NCI-H2171 treated with DMSO at 0.1 percent for 48 hours (cell line): ENCODE results near the gene BRAT1.

Experiments
- DNase-seq: peaks from one replicate; lab custom pipeline; 2025; lab: John Stamatoyannopoulos, UW

Gene BRAT1

GRCh38 chr7:2510130-2510776, 45.1 kb downstream of the BRAT1 start:
- DNase-seq = no peak

- DNase-seq = no peak
These were observed 45.9 kb downstream of the BRAT1 start for GRCh38 chr7:2509298-2509906.

DNA sequence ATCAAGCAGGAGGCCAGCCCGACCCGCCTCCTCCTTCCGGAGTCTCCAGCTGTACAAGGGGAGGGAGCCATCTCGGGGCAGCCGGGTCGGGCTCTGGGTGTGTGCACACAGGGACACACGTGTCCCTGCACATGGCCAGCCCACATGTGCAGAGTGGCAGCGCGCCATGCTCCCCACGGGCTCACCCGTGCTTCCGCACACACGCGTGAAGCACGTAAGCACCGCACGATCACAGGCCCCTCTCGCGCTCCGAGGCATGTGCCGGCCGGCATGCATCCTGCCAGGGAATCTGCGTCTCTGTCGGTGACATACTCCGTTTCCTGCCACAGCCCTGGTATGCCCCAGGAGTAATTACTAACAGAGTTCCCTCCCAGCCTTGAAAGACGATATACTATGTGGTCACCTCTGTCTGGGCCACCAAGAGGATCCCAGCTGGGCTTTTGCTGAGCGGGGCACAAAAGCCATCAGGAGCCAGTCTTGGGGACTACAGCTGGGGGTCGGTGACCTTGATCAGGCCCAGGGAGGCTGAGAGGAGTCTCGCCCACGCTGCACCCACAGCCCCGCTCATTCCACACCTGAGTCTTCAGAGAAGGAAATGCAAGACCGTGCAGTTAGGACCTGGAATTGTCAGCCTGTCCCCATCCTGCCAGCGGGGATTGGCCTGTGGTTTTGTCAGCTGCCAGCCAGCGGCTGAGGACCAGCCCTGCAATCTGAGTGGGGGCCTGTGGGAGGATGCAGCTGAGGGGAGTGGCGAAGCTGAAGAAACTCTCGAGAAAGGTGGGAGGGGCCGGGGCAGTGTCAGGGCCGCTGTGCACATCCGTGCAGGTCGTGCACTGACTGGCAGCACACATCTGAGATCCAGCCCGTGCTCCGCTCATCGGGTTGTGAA, 46.8 kb downstream of the BRAT1 start:
- peak; percentile 36 for DNase-seq

DNA sequence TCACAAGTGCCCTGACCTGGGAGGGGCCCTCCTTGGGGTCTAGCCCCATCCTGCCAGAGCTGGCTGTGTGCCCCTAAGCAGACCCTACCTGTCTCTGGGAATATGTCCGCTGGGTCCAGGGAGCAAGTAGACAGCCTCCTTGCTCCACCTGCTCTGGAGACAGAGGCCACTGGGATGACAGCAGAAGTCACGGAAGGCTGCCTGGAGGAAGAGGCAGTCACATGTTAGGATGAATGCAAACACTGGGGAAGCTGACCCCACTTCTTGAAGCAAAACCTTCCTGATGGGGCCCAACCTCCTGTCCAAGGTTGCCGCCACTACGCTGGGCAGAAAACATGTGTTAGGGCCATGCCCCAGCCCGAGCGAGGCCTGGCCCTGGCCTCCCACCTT, 47.4 kb downstream of the BRAT1 start:
- DNase-seq = no peak

DNA sequence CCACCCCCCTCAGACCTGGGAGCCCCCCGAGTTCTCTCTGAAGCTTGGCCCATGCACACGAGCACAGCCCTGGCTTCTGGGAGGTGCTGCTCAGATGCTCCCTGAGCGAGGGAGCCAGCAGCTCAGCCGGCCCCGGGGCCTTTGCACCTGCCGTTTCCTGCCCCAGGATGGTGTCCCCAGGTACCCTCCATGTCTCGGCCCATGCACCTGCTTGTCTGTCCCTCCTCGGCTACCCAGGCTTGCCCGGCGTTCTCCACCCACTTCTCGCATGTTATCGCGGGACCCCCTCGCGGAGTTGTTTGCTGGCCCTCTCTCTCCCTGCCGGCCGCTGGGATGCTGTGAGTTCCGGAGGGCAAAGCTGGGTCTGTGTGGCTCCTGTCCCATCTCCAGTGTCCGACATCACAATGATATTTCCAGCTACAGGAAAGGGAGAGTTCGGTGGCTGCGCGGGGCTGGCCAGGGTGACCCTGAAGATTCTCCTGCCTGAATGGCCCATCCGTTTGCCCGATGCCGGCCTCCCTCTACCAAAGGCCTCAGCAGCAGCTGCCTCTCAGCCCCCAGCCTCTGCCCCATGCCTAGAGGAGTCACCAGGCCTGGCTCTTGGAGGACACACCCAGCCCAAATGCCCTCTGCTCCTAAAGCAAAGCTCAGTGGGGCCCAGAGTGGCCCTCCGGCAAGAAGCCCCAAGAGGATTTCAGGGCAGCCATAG, 48.0 kb downstream of the BRAT1 start:
- DNase-seq = no peak

- DNase-seq = no peak
These were observed 49.9 kb downstream of the BRAT1 start for GRCh38 chr7:2505401-2505800.

GRCh38 chr7:2504889-2505375, 50.4 kb downstream of the BRAT1 start:
- no peak for DNase-seq

DNA sequence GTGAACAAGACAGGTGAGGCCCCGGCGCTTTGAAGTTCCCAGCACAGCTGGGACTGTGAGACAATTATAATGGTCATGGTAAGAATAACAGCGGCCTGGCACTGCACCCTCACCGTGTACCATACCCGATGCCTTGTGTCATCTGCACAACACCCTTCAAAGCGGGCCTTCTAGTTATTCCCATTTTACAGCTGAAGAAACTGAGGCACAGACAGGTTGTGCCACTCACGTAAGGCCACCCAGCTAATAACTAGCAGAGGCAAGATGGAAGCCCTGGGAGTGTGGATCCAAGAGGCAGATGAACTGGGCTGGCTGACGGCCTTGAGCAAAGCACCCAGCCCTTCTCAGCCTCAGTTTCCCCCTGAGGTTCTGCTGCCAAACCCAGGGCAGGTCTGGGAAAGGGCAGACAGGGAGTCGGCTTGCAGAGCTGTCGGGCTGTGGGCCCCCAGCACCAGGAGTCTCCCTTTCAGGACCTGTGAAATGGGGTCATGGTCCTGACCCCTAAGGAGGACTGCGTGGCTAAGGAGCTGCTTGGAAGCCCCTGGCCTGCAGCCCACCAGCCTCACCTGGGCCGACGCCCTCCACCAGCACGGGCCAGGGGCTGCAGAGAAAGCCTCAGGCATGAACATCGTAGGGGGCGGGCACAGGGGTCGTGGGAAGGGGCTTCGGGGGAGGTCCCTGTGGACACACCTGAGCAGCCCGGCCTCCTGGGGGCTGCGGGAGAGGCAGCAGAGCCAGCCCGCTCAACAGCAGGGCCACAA, 51.0 kb downstream of the BRAT1 start:
- no peak for DNase-seq

GRCh38 chr7:2503056-2503941, 52.0 kb downstream of the BRAT1 start:
- no peak for DNase-seq

DNA sequence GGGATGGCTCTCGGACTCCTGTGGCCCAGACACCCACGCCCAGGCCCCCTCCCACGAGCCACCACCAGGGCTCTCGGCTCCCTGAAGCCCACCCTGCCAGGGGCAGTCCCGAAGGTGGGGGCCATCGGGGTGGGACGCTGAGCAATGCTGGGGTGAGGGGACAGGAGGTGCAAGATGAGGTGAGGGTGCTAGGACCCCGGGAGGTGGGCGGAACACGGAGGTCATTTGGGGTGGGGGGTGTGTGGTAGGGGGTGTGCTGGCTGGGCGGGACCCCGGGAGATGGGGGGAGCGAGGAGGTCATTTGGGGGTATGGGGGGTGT, 52.7 kb downstream of the BRAT1 start:
- no peak for DNase-seq

DNA sequence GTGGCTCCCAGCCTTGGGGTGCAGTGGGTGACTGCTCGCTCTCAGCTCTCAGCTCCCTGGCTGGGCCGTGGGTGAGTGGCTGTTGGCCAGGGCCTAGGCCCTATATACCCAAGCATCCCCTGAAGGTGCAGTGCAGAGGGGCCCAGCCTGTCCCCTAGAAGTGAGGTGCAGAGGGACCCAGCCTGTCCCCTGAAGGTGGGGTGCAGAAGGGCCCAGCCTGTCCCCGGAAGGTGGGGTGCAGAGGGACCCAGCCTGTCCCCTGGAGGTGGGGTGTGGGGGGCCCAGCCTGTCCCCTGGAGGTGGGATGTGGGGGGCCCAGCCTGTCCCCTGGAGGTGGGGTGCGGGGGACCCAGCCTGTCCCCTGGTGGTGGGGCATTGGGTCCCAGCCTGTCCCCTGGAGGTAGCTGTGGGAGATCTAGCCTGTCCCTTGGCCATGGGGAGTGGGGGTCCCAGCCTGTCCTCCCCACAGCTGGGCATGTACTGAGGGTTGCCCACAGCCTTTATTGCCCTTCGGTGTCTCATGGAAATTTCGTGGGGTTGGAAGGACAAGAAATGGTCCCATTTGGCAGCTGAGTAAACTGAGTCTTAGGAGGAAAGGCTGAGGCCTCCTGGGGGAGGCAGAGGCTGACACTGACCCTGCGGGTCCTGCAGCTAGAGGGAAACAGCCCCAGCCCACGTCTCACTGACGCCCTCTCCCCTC, 53.2 kb downstream of the BRAT1 start:
- DNase-seq = no peak

DNA sequence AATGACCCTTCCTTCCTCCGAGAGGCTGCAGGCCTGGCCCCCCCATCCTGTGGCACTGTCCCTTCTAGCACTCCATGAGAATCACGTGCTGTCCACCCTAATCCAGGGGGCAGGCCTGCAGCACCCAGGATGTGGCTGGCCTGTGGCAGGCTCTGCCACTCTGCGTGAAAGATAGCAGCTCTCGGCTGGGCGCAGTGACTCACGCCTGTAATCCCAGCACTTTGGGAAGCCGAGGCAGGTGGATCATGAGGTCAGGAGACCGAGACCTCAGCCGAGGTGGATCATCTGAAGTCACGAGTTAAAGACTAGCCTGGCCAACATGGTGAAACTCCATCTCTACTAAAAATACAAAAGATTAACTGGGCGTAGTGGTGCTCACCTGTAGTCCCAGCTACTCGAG, 54.6 kb downstream of the BRAT1 start:
- DNase-seq = no peak

- DNase-seq = no peak
These were observed 55.4 kb downstream of the BRAT1 start for GRCh38 chr7:2499719-2500430.

DNA sequence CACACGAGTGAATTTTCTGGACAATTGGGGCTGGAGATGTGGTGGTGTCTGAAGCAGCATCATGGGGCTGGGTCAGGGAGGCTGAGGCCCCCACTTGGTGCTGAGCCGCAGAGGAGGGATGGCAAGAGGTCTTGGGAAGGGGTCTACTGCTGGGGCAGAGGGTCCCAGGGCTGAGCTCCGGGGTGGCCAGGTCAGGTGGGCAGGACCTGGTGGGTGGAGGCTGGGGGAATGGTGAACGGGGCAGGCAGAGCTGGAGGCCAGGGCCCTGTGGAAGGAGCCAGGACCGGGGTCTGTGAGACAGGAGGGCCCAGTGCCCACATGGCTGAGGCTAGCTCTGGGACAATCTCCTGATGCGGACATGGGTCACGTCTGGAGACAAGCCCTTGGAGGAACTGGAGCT, 56.1 kb downstream of the BRAT1 start:
- DNase-seq = no peak

- DNase-seq = no peak
These were observed 56.6 kb downstream of the BRAT1 start for GRCh38 chr7:2498708-2499107.

GRCh38 chr7:2497500-2498336, 57.6 kb downstream of the BRAT1 start:
- DNase-seq = peak; percentile 81

GRCh38 chr7:2497065-2497464, 58.3 kb downstream of the BRAT1 start:
- DNase-seq = no peak

GRCh38 chr7:2496375-2496774, 58.9 kb downstream of the BRAT1 start:
- DNase-seq = no peak
